ENCODE data around the gene IER5L.
A peak's percentile ranks its signal among the peaks of the same experiment; 100 is the strongest.

The IER5L gene

GRCh38 chr9:129139233-129139992 lies 38.6 kb downstream of the IER5L start (continued):
- TF ChIP-seq SP2 (tag by site-specific recombination; IDR thresholded peaks at IDR 0.05) (peak; percentile 6; the same call in 1 of the 2 replicates), ZNF391 (tag by site-specific recombination; IDR thresholded peaks at IDR 0.05; ENCODE audit: borderline replicate concordance, low read depth) (peak; percentile 40; the same call in 1 of the 2 replicates), ZNF335 (tag by site-specific recombination; conservative IDR thresholded peaks at IDR 0.05) (0 out of 2 replicates have a peak, but pooled peaks have one; percentile 4), PRDM2 (tag by site-specific recombination; IDR thresholded peaks at IDR 0.05; ENCODE audit: borderline replicate concordance) (no peak), ZNF2 (tag by site-specific recombination; IDR thresholded peaks at IDR 0.05) (peak; percentile 89), HOXC10 (CRISPR knock-in tag; IDR thresholded peaks at IDR 0.05) (no peak), ZNF654 (tag by site-specific recombination; IDR thresholded peaks at IDR 0.05; ENCODE audit: low read depth) (peak; percentile 94)

GRCh38 chr9:129138476-129139232 lies 39.4 kb downstream of the IER5L start:
- Histone ChIP-seq H3K9me3 (ENCODE audit: control insufficient read depth, insufficient read depth, low read depth, low read length) (no peaks in the 10 kb centered on the region), H3K27ac (ENCODE audit: extremely low read depth, low read depth, low read length) (no peak overlapping the region), H3K36me3 (ENCODE audit: control insufficient read depth in 2 of 2, insufficient read depth in 1 of 2, low read length in 2 of 2) (peaks cover 0 to 61% of the 10 kb centered on the region in 2 experiments; a peak in 1 of 3 replicates), H3K4me1 (ENCODE audit: control insufficient read depth, insufficient read depth, low read length) (peaks cover 13% of the 10 kb centered on the region), H3K4me3 (ENCODE audit: low read depth, low read length) (no peak overlapping the region)
- CTCF ChIA-PET, result interaction anchor here (0.6 to 23.6 kb wide), 37 partner anchors 8 to 1102 kb away, joined by 3 to 507 read pairs (median 4); partner anchors contain the start of genes C9orf50, IER5L and NTMT1
- TF ChIP-seq HIC1 (tag by site-specific recombination; IDR thresholded peaks at IDR 0.05), result peak; percentile 12; the same call in 1 of the 2 replicates
- no peak for TF ChIP-seq KLF8 (tag by site-specific recombination; IDR thresholded peaks at IDR 0.05)
- TF ChIP-seq ZBTB49 (tag by site-specific recombination; IDR thresholded peaks at IDR 0.05; ENCODE audit: low read depth), result no peak
- TF ChIP-seq ZNF175 (tag by site-specific recombination; IDR thresholded peaks at IDR 0.05), result no peak
- POLR2A ChIA-PET, result interaction anchor here (0.9 to 3.7 kb wide), 6 partner anchors 11 to 487 kb away, joined by 3 to 42 read pairs (median 4); partner anchors contain the start of genes IER5L and NTMT1
